Stimulated activated CD8-positive, alpha-beta memory T cell treated with anti-CD3 and anti-CD28 coated beads, Interleukin-7, amount 100 ng/mL, for 24 hours (primary cell): ENCODE data around the gene TNFRSF9.
"Not testable (repeated sequence)": the region's sequence is repeated elsewhere in the genome, so short reads cannot be mapped to it uniquely, and the experiment has no call there.

ENCODE experiments used
- DNase-seq: peaks from one replicate; pipeline ENCODE4 v3.0.0-alpha.2; 2020; ENCODE audit warnings: low read depth

TNFRSF9 gene

DNA sequence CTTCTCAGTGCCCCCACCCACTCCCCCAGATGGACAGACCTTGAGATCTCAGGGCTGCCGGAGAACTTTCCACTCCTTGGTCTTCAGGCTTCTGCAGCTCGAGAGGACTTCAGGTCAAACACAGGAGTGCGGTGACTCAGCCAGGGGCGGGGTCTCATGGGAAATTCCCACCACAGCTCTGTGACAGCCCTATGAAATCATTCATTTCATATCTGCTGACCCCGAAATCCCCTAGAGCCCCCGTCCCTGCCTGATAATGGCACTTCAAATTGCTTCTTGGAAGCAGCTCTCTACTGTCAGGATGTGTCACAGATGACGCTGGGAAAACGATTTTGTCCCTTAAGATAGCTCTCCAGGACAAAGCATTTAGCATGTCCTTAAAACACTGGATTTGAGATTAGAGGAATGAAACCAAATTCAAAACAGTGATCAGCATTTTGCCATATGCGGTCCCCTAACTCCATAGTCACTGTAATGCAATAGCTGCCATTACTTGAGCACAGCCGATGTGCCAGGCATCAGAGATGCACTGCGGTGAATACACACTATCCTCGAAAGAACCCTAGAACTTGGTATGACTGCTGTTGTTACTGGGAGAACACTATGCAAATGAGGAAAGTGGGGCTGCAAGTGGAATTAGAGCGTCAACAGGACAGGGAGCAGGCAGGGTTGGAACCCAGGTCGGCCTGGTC is at the start of gene TNFRSF9:
TNFRSF9 (minus strand) TSS at position 95 of the 692 bp plus-strand sequence. CDS start 845 bp downstream, outside the sequence.
- peak; percentile 75 for DNase-seq

DNA sequence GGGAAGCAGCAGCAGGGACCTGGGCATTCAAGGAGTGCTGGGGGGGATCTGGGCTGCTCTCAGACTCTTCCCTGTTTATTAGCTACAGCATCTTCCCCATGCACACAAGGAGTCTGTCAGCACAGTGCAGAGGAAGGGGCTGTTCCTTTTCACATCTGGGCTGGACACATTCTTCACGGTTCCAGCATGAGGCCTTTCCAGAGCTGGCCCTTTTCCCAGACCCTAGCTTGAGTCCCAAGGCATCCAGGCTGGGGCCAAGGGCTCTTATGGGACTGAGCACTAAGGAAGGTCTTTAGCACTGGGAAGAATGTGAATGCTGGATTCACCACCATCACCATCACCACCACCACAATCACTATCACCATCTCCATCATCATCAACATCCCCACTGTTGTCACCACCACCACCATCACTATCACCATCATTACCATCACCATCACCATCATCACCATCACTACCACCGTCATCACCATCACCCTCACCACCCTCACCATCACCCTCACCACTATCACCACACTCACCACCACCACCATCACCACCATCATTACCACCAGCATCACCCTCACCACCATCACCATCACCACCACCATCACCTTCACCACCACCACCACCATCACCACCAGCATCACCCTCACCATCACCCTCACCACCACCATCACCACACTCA is 49.3 kb upstream of the TNFRSF9 start:
- DNase-seq = no peak

- no peak for DNase-seq
Measured at GRCh38 chr1:7988576-7988975, 47.9 kb upstream of the TNFRSF9 start.

- no peak for DNase-seq
Measured at GRCh38 chr1:7987528-7987927, 46.9 kb upstream of the TNFRSF9 start.

DNA sequence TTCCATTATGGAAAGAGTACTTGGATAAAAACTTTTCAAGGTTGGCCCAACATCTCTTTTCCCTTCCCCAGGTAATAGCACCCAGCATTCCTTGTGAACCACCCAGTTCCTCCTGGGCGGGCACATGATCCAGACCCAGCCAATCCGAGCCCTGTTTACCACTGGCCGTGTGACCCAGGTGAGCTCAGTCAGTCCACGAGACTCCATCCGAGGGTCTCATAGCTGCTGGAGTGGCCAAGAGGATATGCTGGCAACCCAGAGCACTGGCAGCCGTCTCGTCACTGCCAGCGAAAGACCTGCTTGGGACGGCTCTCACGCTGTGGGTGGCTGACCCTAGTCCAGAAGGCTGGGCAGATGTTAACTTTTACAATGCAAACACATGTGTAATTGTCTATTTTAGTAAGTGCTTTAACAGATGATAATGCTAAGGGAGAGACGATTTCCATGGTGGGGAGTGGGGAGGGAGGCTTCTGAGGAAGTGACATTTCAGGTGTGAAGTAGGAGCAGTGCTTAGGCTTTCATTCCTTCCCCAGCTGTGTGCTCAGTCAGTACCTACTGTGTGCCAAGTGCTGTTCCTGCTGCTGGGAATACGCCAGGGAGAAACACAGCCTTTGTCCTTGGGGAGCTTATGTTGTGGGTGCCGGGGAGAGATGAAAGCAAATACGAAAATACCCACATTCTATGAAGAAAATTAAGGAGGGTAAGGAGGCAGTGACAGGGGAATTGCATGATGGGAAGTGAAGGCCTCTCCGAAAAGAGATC is 45.4 kb upstream of the TNFRSF9 start:
- no peak for DNase-seq

GRCh38 chr1:7984811-7985210 is 44.2 kb upstream of the TNFRSF9 start:
- no peak for DNase-seq

- no peak for DNase-seq
Measured at GRCh38 chr1:7983086-7983778, 42.6 kb upstream of the TNFRSF9 start.

DNA sequence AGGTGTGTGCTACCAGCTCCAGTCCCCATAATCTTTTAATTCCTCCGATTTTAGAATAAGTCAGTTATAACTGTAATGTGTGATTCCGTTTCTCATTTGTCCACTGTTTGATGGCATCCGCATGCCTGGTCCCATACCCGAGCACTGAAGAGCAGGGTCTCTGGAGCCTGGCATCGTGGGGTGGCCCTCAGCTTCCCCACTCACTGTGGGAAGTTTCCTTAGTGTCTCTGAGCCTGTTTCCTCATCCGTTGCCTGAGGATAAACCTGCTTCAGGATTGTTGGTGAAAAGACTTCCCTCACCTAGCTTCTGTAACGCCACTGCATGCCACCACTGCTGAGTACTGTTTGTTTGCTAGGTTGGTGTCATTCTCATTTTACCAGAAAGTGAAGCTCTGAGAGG is 40.3 kb upstream of the TNFRSF9 start:
- no peak for DNase-seq

DNA sequence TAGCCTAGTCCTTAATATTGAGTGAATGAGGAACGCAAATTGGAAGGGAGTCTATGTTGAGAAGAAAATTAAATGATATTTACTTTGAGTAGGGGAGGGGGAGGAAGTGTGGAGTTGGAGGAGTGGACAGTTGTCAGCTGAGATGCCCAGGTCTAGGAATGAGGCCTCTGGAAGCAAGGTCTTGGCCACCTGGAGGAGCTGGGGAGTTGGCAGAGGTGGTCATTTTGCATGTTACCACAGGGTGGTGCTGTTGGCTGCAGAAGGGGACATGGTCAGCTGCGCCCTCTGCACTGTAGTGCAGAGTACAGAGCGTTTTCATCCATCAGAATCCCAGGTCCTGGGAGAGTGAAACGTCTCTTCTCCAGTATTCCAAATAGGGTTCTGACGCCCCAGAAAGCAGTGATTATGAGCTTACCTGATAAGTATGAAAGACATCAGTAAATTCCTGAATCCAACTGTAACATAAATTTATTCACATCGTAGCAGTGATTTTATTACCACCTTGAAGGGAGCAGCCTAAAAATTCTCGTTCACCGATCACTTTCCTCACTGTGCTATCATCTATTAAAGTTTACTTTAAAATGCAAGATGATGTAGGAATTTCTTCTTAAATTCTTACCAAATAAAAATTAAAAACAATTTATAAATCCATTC is 34.7 kb upstream of the TNFRSF9 start:
- no peak for DNase-seq

- no peak for DNase-seq
Measured at GRCh38 chr1:7973086-7973485, 32.4 kb upstream of the TNFRSF9 start.

GRCh38 chr1:7972285-7972684 is 31.6 kb upstream of the TNFRSF9 start:
- DNase-seq = no peak

DNA sequence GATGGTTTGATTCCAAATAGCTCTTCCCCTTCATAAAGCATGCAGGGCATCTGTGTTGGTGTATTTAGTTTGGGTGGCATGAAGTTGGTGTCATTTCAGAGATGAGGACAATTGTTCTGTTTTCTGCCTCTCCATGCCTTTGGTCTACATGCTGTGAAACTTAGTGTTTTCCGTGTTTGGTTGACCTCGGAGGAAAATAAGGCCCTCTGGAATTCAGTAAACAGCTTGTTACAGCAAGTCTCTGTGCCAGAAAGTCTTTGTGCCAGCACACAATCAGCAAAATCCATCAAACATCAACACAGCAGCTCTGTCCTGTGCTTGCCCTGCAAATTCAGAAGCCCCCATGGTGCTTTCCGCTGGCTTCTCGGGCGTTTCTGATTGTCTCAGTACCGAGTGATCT is 30.4 kb upstream of the TNFRSF9 start:
- DNase-seq = no peak

DNA sequence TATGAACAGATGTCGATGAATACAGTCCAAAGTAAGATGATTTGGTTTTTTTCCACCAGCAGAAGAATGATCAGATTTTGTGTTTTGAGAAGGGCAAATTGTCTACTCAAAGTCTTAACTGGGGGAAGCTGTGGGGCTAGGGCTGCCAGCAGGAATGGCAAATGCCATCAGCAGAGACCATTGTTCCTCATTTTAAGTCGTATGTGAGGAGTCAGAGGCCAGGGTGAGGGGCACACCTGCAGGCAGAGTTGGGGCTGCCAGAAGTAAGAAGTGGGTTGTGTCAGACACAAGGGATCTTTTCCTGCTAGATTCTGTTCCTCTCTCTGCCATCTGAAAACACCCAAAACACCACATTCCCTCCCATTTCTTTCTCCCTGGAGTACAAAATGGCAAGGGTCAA is 29.6 kb upstream of the TNFRSF9 start:
- DNase-seq = no peak

DNA sequence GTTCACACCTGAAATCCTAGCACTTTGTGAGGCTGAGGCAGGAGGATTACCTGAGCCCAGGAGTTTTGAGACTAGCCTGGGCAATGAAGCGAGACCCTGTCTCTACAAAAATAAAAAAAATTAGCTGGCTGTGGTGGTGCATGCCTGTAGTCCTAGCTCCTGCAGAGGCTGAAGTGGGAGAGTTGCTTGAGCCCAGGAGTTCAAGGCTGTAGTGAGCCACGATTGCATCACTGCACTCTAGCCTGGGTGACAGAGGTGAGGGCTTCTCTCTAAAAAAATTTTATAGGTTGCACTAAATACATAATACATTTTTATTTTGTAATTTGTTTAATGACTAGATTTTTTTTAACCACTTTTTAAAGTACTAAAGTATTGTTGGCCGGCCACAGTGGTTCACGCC is 27.0 kb upstream of the TNFRSF9 start:
- DNase-seq = no peak

- DNase-seq = no peak
Measured at GRCh38 chr1:7967196-7967595, 26.6 kb upstream of the TNFRSF9 start.

- DNase-seq = no peak
Measured at GRCh38 chr1:7964476-7964875, 23.8 kb upstream of the TNFRSF9 start.

DNA sequence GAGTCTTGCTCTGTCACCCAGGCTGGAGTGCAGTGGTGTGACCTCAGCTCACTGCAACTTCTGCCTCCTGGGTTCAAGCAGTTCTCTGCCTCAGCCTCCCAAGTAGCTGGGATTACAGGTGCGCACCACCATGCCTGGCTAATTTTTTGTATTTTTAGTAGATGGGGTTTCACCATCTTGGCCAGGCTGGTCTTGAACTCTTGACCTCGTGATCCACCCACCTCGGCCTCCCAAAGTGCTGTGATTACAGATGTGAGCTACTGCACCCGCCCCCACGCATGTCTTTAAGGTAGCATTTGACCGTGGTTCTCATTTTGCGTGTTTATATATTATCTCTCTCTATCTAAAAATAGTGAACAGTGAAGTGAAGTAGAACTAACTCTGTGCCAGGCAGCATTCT is 23.2 kb upstream of the TNFRSF9 start:
- DNase-seq = not testable (repeated sequence)

- DNase-seq = not testable (repeated sequence)
Measured at GRCh38 chr1:7963378-7963730, 22.7 kb upstream of the TNFRSF9 start.

- DNase-seq = no peak
Measured at GRCh38 chr1:7962636-7963377, 22.2 kb upstream of the TNFRSF9 start.

DNA sequence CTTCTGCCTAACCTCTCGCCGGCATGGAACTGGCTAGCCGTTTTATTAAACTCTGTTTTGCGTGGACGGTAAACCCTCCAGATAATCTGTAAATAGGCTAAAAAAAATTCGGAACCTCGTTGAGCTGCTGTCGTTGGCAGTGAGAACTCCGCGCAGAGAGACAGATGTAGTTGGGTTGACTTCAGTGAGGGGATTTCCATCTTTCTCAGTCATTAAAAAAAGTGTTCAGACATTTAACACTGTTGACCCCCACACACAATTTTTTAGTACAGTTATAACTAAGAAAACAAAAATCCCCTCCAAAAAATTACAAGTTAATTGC is 21.3 kb upstream of the TNFRSF9 start:
- DNase-seq = no peak

DNA sequence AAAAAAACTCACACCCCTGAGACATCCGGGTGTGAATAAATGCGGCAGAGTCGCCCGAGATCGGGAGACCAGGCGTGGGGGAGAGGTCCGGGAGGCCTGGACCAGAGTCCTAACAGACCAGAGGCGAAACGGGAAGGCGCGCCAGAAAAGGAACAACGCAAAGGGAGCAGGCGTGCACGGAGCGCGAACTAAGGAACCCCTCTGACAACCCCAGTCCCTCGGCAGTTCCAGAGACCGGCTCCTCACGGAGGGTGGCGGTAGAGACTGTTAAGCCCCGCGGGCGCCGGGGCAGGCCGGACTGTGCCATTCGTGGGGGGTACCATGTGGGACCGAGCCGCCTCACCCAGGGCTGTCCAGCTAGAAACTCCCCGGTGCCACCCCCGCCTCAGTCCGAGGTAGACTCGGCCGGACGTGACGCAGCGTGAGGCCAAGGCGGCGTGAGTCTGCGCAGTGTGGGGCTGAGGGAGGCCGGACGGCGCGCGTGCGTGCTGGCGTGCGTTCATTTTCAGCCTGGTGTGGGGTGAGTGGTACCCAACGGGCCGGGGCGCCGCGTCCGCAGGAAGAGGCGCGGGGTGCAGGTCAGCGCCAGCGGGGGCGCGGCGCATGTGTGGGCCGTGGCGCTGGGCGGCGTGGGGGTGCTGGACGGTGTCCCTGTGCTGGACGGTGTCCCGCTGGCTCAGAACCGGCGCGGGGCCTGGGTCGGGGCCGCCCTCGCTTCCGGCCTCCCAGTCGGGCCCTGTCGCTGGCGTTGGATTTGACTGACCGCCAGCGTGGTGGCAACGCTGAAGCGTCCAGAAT is 20.8 kb upstream of the TNFRSF9 start, which contains the start of gene PARK7:
PARK7 (plus strand) TSS at position 496 of the 798 bp plus-strand sequence. CDS start 1,075 bp downstream, outside the sequence.
- DNase-seq = peak; percentile 99
